Activated T-helper 1 cell treated with anti-CD3 and anti-CD28 coated beads, Interleukin-12 subunit alpha, Interleukin-12 subunit beta, Interleukin-2, Interleukin-4 antibody, amounts not matched to agents 30 ng/mL and 10 ng/mL and 1 ng/mL, durations not matched to agents 14 hours and 24 hours and 36 hours (primary cell): ENCODE measurements around the gene SCN2A. TPM values are rescaled to one million over a fixed set of nuclear protein-coding genes. Genes with fewer than 3 reads are reported as not detected.
"Not testable (repeated sequence)": the region's sequence is repeated elsewhere in the genome, so short reads cannot be mapped to it uniquely, and the experiment has no call there.

Experiments used
- DNase-seq: peaks from one replicate; pipeline ENCODE4 v3.0.0; 2021; ENCODE audit warnings: low spot score
- H3K27ac Mint-ChIP-seq: one replicate; pipeline ENCODE4 v1.8.0; 2021; ENCODE audit warnings: mild to moderate bottlenecking, mixed read lengths
- H3K27me3 Mint-ChIP-seq: one replicate; pipeline ENCODE4 v1.8.0; 2022; ENCODE audit warnings: mild to moderate bottlenecking, moderate library complexity, mixed read lengths; ENCODE audit not compliant: insufficient read depth
- H3K36me3 Mint-ChIP-seq: one replicate; pipeline ENCODE4 v1.8.0; 2021; ENCODE audit warnings: low read depth, mixed read lengths
- H3K4me1 Mint-ChIP-seq: one replicate; pipeline ENCODE4 v1.8.0; 2021; ENCODE audit warnings: low read depth, mixed read lengths
- H3K4me3 Mint-ChIP-seq: one replicate; pipeline ENCODE4 v1.8.0; 2021; ENCODE audit warnings: mild to moderate bottlenecking, moderate library complexity, mixed read lengths
- H3K9me3 Mint-ChIP-seq: one replicate; pipeline ENCODE4 v1.8.0; 2021; ENCODE audit warnings: mixed read lengths
- intact Hi-C: fragments of 100-400 bp; cut with micrococcal nuclease; formaldehyde crosslinking; loops from one replicate; pipeline ENCODE4 v1.15.1; 2024
- total RNA-seq: library from RNA; stranded (reverse); gene quantifications from 2 replicates; pipeline ENCODE4 v1.2.3, GENCODE V29; 2022

Gene SCN2A
- total RNA-seq, 1 donor from 2014 or later: not detected

GRCh38 chr2:165224941-165225340 is 14.3 kb upstream of the SCN2A start:
- peaks cover 2% of the 10 kb centered on the region for H3K27me3 Mint-ChIP-seq
- H3K9me3 Mint-ChIP-seq: no peaks in the 10 kb centered on the region
- H3K27ac Mint-ChIP-seq: no peak overlapping the region
- H3K4me3 Mint-ChIP-seq: no peak overlapping the region
- intact Hi-C loops: no loop called here
- no peaks in the 10 kb centered on the region for H3K4me1 Mint-ChIP-seq
- H3K36me3 Mint-ChIP-seq: no peaks in the 10 kb centered on the region
- DNase-seq: no peak

- no peak overlapping the region for H3K4me3 Mint-ChIP-seq
- intact Hi-C loops: no loop called here
- no peak for DNase-seq
- H3K4me1 Mint-ChIP-seq: no peaks in the 10 kb centered on the region
- H3K9me3 Mint-ChIP-seq: no peaks in the 10 kb centered on the region
- peaks cover 2% of the 10 kb centered on the region for H3K27me3 Mint-ChIP-seq
- no peaks in the 10 kb centered on the region for H3K36me3 Mint-ChIP-seq
- no peak overlapping the region for H3K27ac Mint-ChIP-seq
Measured at GRCh38 chr2:165227571-165227970, 11.6 kb upstream of the SCN2A start.

- DNase-seq: no peak
- intact Hi-C loops: no loop called here
- Mint-ChIP-seq H3K9me3 (no peaks in the 10 kb centered on the region), H3K4me1 (no peaks in the 10 kb centered on the region), H3K36me3 (no peaks in the 10 kb centered on the region), H3K27ac (no peak overlapping the region), H3K27me3 (no peaks in the 10 kb centered on the region), H3K4me3 (no peak overlapping the region)
Measured at GRCh38 chr2:165237056-165237455, 2.2 kb upstream of the SCN2A start.

DNA sequence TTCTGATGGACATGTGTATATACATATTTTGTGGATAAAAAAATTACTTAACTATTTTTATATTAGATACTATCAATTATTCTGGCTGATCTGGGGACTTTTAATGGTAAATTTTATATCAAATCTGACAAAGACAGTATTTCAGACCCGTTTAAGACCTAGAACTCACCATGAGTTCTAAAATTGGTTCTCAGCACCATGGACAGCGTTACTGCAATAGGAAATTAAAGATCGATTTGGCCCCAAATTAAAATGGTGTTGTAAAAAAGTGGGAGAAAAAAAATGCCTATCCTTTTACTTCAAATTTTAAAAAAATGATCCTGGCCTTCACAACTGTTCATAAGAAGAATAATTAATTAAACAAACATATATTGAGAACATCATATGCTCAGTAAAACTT is 919 bp upstream of the SCN2A start:
- no peak for DNase-seq
- no peaks in the 10 kb centered on the region for H3K36me3 Mint-ChIP-seq
- no peaks in the 10 kb centered on the region for H3K9me3 Mint-ChIP-seq
- no peak overlapping the region for H3K4me3 Mint-ChIP-seq
- no peak overlapping the region for H3K27ac Mint-ChIP-seq
- intact Hi-C loops: no loop called here
- no peaks in the 10 kb centered on the region for H3K27me3 Mint-ChIP-seq
- H3K4me1 Mint-ChIP-seq: no peaks in the 10 kb centered on the region

DNA sequence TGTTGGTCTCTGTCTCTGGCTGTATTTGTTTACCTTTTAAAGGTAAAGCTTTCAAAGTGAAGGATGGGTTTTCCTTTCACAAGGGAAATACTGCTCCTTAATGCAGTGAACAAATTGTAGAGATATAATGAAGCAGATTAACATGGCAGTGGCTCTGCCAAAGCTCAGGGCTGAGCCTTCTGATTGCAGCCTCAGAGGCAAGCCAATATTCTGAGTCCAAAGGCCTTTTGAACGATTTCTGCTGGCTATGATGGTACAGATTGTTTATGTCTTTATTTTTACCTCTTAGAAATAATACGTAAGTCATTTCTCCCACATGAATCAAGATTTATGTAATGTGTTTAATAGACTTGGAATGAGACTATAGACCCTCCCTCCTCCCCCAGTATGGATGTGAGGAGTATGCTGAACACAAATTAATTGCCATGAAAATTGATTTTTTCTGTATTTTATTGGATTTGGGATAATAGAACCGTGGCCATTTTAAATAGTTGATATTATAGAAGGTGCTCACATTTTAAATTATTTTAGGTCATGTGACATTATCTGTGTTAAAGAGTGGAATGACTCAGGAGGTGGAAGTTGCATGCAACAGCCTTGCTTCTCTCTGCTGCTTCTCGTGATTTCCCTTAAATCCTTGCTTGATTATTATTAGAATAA is 772 bp downstream of the SCN2A start:
- Mint-ChIP-seq H3K4me3 (no peak overlapping the region), H3K27ac (no peak overlapping the region), H3K27me3 (no peaks in the 10 kb centered on the region), H3K4me1 (no peaks in the 10 kb centered on the region), H3K36me3 (no peaks in the 10 kb centered on the region), H3K9me3 (no peaks in the 10 kb centered on the region)
- no peak for DNase-seq
- intact Hi-C loops: loop anchor here (1.0 kb wide), 1 partner anchor 53 kb away; no protein-coding TSS in a partner anchor

- intact Hi-C loops: no loop called here
- no peak overlapping the region for H3K4me3 Mint-ChIP-seq
- H3K27ac Mint-ChIP-seq: no peak overlapping the region
- no peaks in the 10 kb centered on the region for H3K4me1 Mint-ChIP-seq
- no peaks in the 10 kb centered on the region for H3K36me3 Mint-ChIP-seq
- no peak for DNase-seq
- H3K9me3 Mint-ChIP-seq: no peaks in the 10 kb centered on the region
- no peaks in the 10 kb centered on the region for H3K27me3 Mint-ChIP-seq
Measured at GRCh38 chr2:165240916-165241315, 1.7 kb downstream of the SCN2A start.

GRCh38 chr2:165245081-165245793 is 6.0 kb downstream of the SCN2A start:
- no peaks in the 10 kb centered on the region for H3K27me3 Mint-ChIP-seq
- DNase-seq: no peak
- no peak overlapping the region for H3K27ac Mint-ChIP-seq
- no peaks in the 10 kb centered on the region for H3K9me3 Mint-ChIP-seq
- no peaks in the 10 kb centered on the region for H3K36me3 Mint-ChIP-seq
- no peaks in the 10 kb centered on the region for H3K4me1 Mint-ChIP-seq
- H3K4me3 Mint-ChIP-seq: no peak overlapping the region
- intact Hi-C loops: no loop called here

- no peaks in the 10 kb centered on the region for H3K27me3 Mint-ChIP-seq
- no peak overlapping the region for H3K27ac Mint-ChIP-seq
- no peaks in the 10 kb centered on the region for H3K36me3 Mint-ChIP-seq
- no peak overlapping the region for H3K4me3 Mint-ChIP-seq
- H3K4me1 Mint-ChIP-seq: no peaks in the 10 kb centered on the region
- H3K9me3 Mint-ChIP-seq: no peaks in the 10 kb centered on the region
- intact Hi-C loops: no loop called here
- DNase-seq: no peak
Measured at GRCh38 chr2:165248238-165248637, 9.0 kb downstream of the SCN2A start.

- no peaks in the 10 kb centered on the region for H3K9me3 Mint-ChIP-seq
- no peaks in the 10 kb centered on the region for H3K36me3 Mint-ChIP-seq
- no peaks in the 10 kb centered on the region for H3K27me3 Mint-ChIP-seq
- intact Hi-C loops: no loop called here
- H3K4me1 Mint-ChIP-seq: no peaks in the 10 kb centered on the region
- no peak overlapping the region for H3K4me3 Mint-ChIP-seq
- no peak for DNase-seq
- no peak overlapping the region for H3K27ac Mint-ChIP-seq
Measured at GRCh38 chr2:165251366-165251765, 12.2 kb downstream of the SCN2A start.

DNA sequence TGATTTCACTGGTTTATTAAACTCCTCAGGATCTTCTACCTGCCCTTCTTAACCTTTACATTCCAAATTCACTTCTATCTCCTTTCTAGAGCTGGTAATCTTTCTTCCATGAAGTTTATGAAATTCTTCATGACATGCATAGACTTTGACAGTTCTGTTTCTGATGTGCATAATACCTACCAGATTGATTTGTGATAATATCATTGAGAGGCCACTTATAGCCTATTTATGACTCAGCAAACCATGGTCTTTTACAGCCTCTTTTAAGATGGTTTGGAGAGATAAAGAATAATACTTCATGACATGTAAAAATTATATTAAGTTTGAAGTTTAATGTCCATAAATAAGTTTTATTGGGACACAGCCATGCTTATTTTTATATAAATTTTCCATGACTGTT is 14.0 kb downstream of the SCN2A start:
- H3K4me3 Mint-ChIP-seq: no peak overlapping the region
- no peaks in the 10 kb centered on the region for H3K27me3 Mint-ChIP-seq
- H3K27ac Mint-ChIP-seq: no peak overlapping the region
- H3K9me3 Mint-ChIP-seq: no peaks in the 10 kb centered on the region
- H3K4me1 Mint-ChIP-seq: no peaks in the 10 kb centered on the region
- H3K36me3 Mint-ChIP-seq: no peaks in the 10 kb centered on the region
- intact Hi-C loops: no loop called here
- no peak for DNase-seq

DNA sequence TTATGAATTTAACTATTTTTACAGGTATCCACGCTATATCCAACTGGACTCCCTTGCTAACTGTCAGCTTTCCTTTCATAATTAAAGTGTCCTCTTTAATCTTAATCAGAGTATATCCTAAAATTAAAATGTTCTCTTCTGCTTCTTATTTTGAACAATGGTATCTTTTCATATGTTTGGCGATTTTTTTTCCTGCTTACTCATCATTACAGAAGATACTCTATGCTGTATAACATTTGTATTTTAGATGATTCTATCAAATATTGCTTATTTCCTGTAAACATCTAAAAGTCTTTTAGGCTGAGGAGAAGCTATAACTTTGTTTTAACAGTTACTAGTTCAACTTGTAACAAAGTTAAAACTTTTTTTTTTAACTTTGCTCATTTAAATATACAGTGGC is 17.4 kb downstream of the SCN2A start:
- Mint-ChIP-seq H3K9me3 (no peaks in the 10 kb centered on the region), H3K36me3 (no peaks in the 10 kb centered on the region), H3K4me1 (no peaks in the 10 kb centered on the region), H3K4me3 (no peak overlapping the region), H3K27ac (no peak overlapping the region), H3K27me3 (no peaks in the 10 kb centered on the region)
- intact Hi-C loops: no loop called here
- no peak for DNase-seq

DNA sequence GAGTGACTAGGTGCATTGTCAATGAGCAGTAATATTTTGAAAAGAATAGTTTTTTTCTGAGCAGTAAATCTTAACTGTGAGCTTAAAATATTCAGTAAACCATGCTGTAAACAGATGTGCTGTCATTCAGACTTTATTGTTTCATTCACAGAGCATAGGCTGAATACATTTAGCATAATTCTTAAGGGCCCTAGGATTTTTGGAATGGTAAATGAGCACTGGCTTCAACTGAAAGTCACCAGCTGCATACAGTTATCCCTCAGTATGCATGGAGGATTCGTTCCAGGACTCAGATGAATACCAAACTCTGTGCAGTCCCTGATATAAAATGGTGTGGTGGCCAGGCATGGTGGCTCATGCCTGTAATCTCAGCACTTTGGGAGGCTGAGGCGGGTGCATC is 21.1 kb downstream of the SCN2A start:
- H3K4me3 Mint-ChIP-seq, H3K27ac Mint-ChIP-seq, H3K4me1 Mint-ChIP-seq, H3K9me3 Mint-ChIP-seq, intact Hi-C loops, DNase-seq, H3K27me3 Mint-ChIP-seq, H3K36me3 Mint-ChIP-seq: not testable (repeated sequence)

- H3K27me3 Mint-ChIP-seq: no peaks in the 10 kb centered on the region
- intact Hi-C loops: no loop called here
- no peak for DNase-seq
- H3K27ac Mint-ChIP-seq: no peak overlapping the region
- H3K36me3 Mint-ChIP-seq: no peaks in the 10 kb centered on the region
- no peaks in the 10 kb centered on the region for H3K9me3 Mint-ChIP-seq
- peaks cover 6% of the 10 kb centered on the region for H3K4me1 Mint-ChIP-seq
- H3K4me3 Mint-ChIP-seq: no peak overlapping the region
Measured at GRCh38 chr2:165268754-165269153, 29.5 kb downstream of the SCN2A start.
